Measurements from ENCODE around the gene LRRC1.

- TF ChIP-seq POLR2A (IDR thresholded peaks at IDR 0.05; ENCODE audit: insufficient read depth in 1 of 2, low read depth in 2 of 2, low read length in 2 of 2) = no peak
- TF ChIP-seq TAF1 (CRISPR knock-in tag; IDR thresholded peaks at IDR 0.05) = no peak
- no peak for TF ChIP-seq FOXP1 (IDR thresholded peaks at IDR 0.05)
- no peak for TF ChIP-seq FOXP1 (CRISPR knock-in tag; IDR thresholded peaks at IDR 0.05)
- TF ChIP-seq CTCF (CRISPR knock-in tag; IDR thresholded peaks at IDR 0.05) = no peak
- TF ChIP-seq JUN (CRISPR knock-in tag; IDR thresholded peaks at IDR 0.05) = no peak
- no peak for TF ChIP-seq ZNF572 (CRISPR knock-in tag; IDR thresholded peaks at IDR 0.05)
- no peak for TF ChIP-seq SP4 (CRISPR knock-in tag; IDR thresholded peaks at IDR 0.05)
- TF ChIP-seq ZNF513 (CRISPR knock-in tag; conservative IDR thresholded peaks at IDR 0.05) = no peak
- no peak for TF ChIP-seq MAFK (conservative IDR thresholded peaks at IDR 0.05 in 1 of 2, IDR thresholded peaks at IDR 0.05 in 1 of 2; ENCODE audit: low read length in 2 of 2)
Measured at GRCh38 chr6:53767941-53768340, 26.9 kb upstream of the LRRC1 start.

Data from HepG2 (cell line).